GM21576 (cell line): ENCODE measurements around the gene IL22RA1.

Experiments
- ATAC-seq: cut with Tn5 transposase; IDR thresholded peaks from one replicate; pipeline ENCODE4 v1.9.1; 2021; ENCODE audit warnings: mild to moderate bottlenecking, moderate library complexity; ENCODE audit not compliant: unreplicated experiment

The IL22RA1 gene

GRCh38 chr1:24081190-24081589 lies 61.8 kb downstream of the IL22RA1 start:
- no peak for ATAC-seq

GRCh38 chr1:24080131-24080530 lies 62.8 kb downstream of the IL22RA1 start:
- no peak for ATAC-seq

- ATAC-seq: no peak
These were observed 65.5 kb downstream of the IL22RA1 start for GRCh38 chr1:24077278-24077978.

- ATAC-seq: no peak
These were observed 67.0 kb downstream of the IL22RA1 start for GRCh38 chr1:24075946-24076345.

- no peak for ATAC-seq
These were observed 67.4 kb downstream of the IL22RA1 start for GRCh38 chr1:24075590-24075854.

- no peak for ATAC-seq
These were observed 67.9 kb downstream of the IL22RA1 start for GRCh38 chr1:24074817-24075589.

GRCh38 chr1:24074196-24074595 lies 68.7 kb downstream of the IL22RA1 start:
- no peak for ATAC-seq

GRCh38 chr1:24071941-24072340 lies 71.0 kb downstream of the IL22RA1 start:
- no peak for ATAC-seq

- ATAC-seq: no peak
These were observed 72.0 kb downstream of the IL22RA1 start for GRCh38 chr1:24070821-24071393.

- no peak for ATAC-seq
These were observed 73.1 kb downstream of the IL22RA1 start for GRCh38 chr1:24069817-24070216.
